Endothelial cell of umbilical vein (primary cell): Measurements from ENCODE around the gene TAOK1. TPM values are rescaled to one million over a fixed set of nuclear protein-coding genes. Genes with fewer than 3 reads are reported as not detected.

ENCODE experiments used
- BruUV-seq: library from RNA; stranded (reverse); fragments of 400-500 nt; replicated peaks from 2 replicates; lab custom pipeline; 2021; lab: Mats Ljungman, UMichigan
- CTCF ChIA-PET: fragments of 300-600, 350-600 bp; sonication (Branson Sonifier 250); formaldehyde crosslinking; loops from one replicate; lab custom pipeline; 2021; ENCODE audit warnings: antibody characterized with exemption, inconsistent platforms; lab: Charles Lee
- POLR2A ChIA-PET: fragments of 300-600, 350-600 bp; sonication (Branson Sonifier 250); formaldehyde crosslinking; loops from one replicate; lab custom pipeline; 2021; ENCODE audit warnings: antibody characterized with exemption, inconsistent platforms; lab: Charles Lee
- DNase-seq: peaks from one replicate; pipeline ENCODE4 v3.0.0-alpha.2; 2011; ENCODE audit warnings: low read depth, low spot score
- FAIRE-seq: peaks from 2 replicates; lab custom pipeline; 2011; peaks lifted over from hg19 to GRCh38; lab: Jason Lieb, UNC
- H2AFZ ChIP-seq: 2 replicates; pipeline ENCODE4 v1.6.0; 2012; ENCODE audit warnings: low read depth, low read length, control low read depth, inconsistent platforms
- H3K27ac ChIP-seq: 2 replicates; pipeline ENCODE4 v1.5.1; 2011; ENCODE audit warnings: low read depth, mild to moderate bottlenecking, control low read depth, low read length, moderate library complexity; ENCODE audit not compliant: insufficient read depth
- H3K27me3 ChIP-seq, 2 experiments: 2 replicates each; pipeline versions ENCODE4 v1.6.0 to v1.6.1; 2011; ENCODE audit warnings: low read length in 2 of 2, mixed read lengths in 1 of 2; ENCODE audit not compliant: control insufficient read depth in 2 of 2, insufficient read depth in 2 of 2
- H3K36me3 ChIP-seq, 2 experiments: 2 replicates in 1 of 2; 3 replicates in 1 of 2; pipeline ENCODE4 v1.5.1; 2011; ENCODE audit warnings: low read length in 2 of 2, mild to moderate bottlenecking in 1 of 2, moderate library complexity in 1 of 2; ENCODE audit not compliant: control insufficient read depth in 2 of 2, insufficient read depth in 2 of 2; ENCODE audit errors: extremely low read depth in 1 of 2
- H3K4me1 ChIP-seq: 3 replicates; pipeline ENCODE4 v1.5.1; 2011; ENCODE audit warnings: mild to moderate bottlenecking, low read length; ENCODE audit not compliant: control insufficient read depth, insufficient read depth; ENCODE audit errors: extremely low read depth
- H3K4me2 ChIP-seq: 2 replicates; pipeline ENCODE4 v1.6.1; 2011; ENCODE audit warnings: low read length, control low read depth, mixed read lengths; ENCODE audit not compliant: insufficient read depth
- H3K4me3 ChIP-seq, 3 experiments: fragments of 200-600 bp in 1 of 3; sonication (generic), shearing (Covaris generic) in 1 of 3; replicated peaks in 1 of 3; 2 replicates each; pipeline ENCODE4 v1.5.1; 2011 to 2016; ENCODE audit warnings: control low read depth in 3 of 3, low read length in 3 of 3, mild to moderate bottlenecking in 2 of 3, inconsistent platforms in 1 of 3, low read depth in 1 of 3, moderate library complexity in 1 of 3; ENCODE audit not compliant: insufficient read depth in 1 of 3
- H3K79me2 ChIP-seq: 2 replicates; pipeline ENCODE4 v1.6.0; 2012; ENCODE audit warnings: low read length, inconsistent platforms; ENCODE audit not compliant: control insufficient read depth, insufficient read depth
- H3K9ac ChIP-seq: replicated peaks from 2 replicates; pipeline ENCODE3; 2011; ENCODE audit warnings: low read length, control low read depth; ENCODE audit not compliant: insufficient read depth; ENCODE audit errors: extremely low read depth
- H3K9me1 ChIP-seq: replicated peaks from 3 replicates; pipeline ENCODE4 v1.6.0; 2011; ENCODE audit warnings: mild to moderate bottlenecking, low read length; ENCODE audit not compliant: control insufficient read depth, insufficient read depth; ENCODE audit errors: extremely low read depth
- H3K9me3 ChIP-seq: replicated peaks from 2 replicates; pipeline ENCODE4 v1.5.1; 2012; ENCODE audit warnings: low read length, inconsistent platforms; ENCODE audit not compliant: control insufficient read depth, insufficient read depth
- H4K20me1 ChIP-seq: replicated peaks from 2 replicates; pipeline ENCODE3; 2011; ENCODE audit warnings: mild to moderate bottlenecking, low read length; ENCODE audit not compliant: control insufficient read depth, insufficient read depth; ENCODE audit errors: extremely low read depth
- CTCF ChIP-seq, 2 donors: IDR thresholded peaks; 1 replicate in 1 of 2; 2 replicates in 1 of 2; pipeline ENCODE4 v1.5.1; 2011; ENCODE audit warnings: low read length in 2 of 2, mild to moderate bottlenecking in 2 of 2, moderate library complexity in 2 of 2, control low read depth in 1 of 2, inconsistent platforms in 1 of 2, low read depth in 1 of 2; ENCODE audit not compliant: insufficient read depth in 1 of 2; ENCODE audit errors: extremely low read depth in 1 of 2
- EZH2 ChIP-seq: IDR thresholded peaks from 2 replicates; pipeline ENCODE4 v1.6.1; 2012; ENCODE audit warnings: borderline replicate concordance, low read depth, mild to moderate bottlenecking, moderate library complexity, low read length, inconsistent platforms; ENCODE audit not compliant: severe bottlenecking
- FOS ChIP-seq: IDR thresholded peaks from 2 replicates; pipeline ENCODE4 v1.6.1; 2011; ENCODE audit warnings: mild to moderate bottlenecking, low read length, moderate library complexity, borderline replicate concordance; ENCODE audit not compliant: insufficient read depth
- JUN ChIP-seq: IDR thresholded peaks from 2 replicates; pipeline ENCODE4 v1.6.1; 2011; ENCODE audit warnings: borderline replicate concordance, low read depth; ENCODE audit not compliant: insufficient read length, insufficient read depth
- MYC ChIP-seq: IDR thresholded peaks from one replicate; pipeline ENCODE4 v1.6.1; 2011; ENCODE audit warnings: mild to moderate bottlenecking, low read depth, low read length
- POLR2A ChIP-seq: IDR thresholded peaks from 2 replicates; pipeline ENCODE4 v1.6.1; 2012; ENCODE audit warnings: low read depth, mild to moderate bottlenecking, control low read depth, low read length
- dilution Hi-C: fragments of 300-500 bp; cut with MboI; formaldehyde crosslinking; loops from one replicate; pipeline ENCODE4 v1.15.0; 2019; ENCODE audit warnings: low sequenced_read_pairs; ENCODE audit not compliant: extremely low pct_ligation_motif_present
- intact Hi-C: fragments of 100-400 bp; cut with micrococcal nuclease; formaldehyde crosslinking; loops from one replicate; pipeline ENCODE4 v1.10.0; 2022
- polyA plus RNA-seq, 4 experiments: library from polyadenylated mRNA; depleted of rRNA in 3 of 4; stranded (reverse) in 3 of 4; unstranded in 1 of 4; fragments of >200 nt; gene quantifications; 2 replicates each; pipeline versions ENCODE4 v1.2.1 to v1.2.3, GENCODE V29; 2011 to 2012; ENCODE audit warnings: missing spikeins in 1 of 4
- total RNA-seq: library from RNA; stranded (reverse); gene quantifications from 2 replicates; pipeline ENCODE4 v1.2.3, GENCODE V29; 2021

The TAOK1 gene
- total and polyA plus RNA-seq, 2 donors (not counting 3 experiments of a cell fraction or from before 2014, with no cell fraction given), result 11.0 to 82.2 TPM

- H3K9me3 ChIP-seq, result no peaks in the 10 kb centered on the region
- no peaks in the 10 kb centered on the region for H3K36me3 ChIP-seq
- H3K27me3 ChIP-seq, result no peaks in the 10 kb centered on the region
- no peak overlapping the region for H3K4me3 ChIP-seq
- FAIRE-seq, result no peak
- no peak overlapping the region for H2AFZ ChIP-seq
- H3K79me2 ChIP-seq, result no peaks in the 10 kb centered on the region
- ChIA-PET POLR2A (no interaction called here), CTCF (interaction anchor here (0.8 to 3.6 kb wide), 31 partner anchors 8 to 725 kb away, joined by 3 to 119 read pairs (median 9); partner anchors contain the start of genes ABHD15, ANKRD13B, TAOK1 and TP53I13)
- H4K20me1 ChIP-seq, result no peaks in the 10 kb centered on the region
- no peak overlapping the region for H3K27ac ChIP-seq
- no TSS peak for BruUV-seq
- intact Hi-C loops (no loop called here), dilution Hi-C loops (no loop called here)
- H3K9me1 ChIP-seq, result no peaks in the 10 kb centered on the region
- H3K9ac ChIP-seq, result no peak overlapping the region
- no peak overlapping the region for H3K4me2 ChIP-seq
- H3K4me1 ChIP-seq, result no peaks in the 10 kb centered on the region
- TF ChIP-seq JUN (no peak), MYC (no peak), EZH2 (no peak), POLR2A (no peak), CTCF (IDR thresholded peaks at IDR 0.05; ENCODE audit: extremely low read depth in 1 of 2, insufficient read depth in 1 of 2, low read depth in 1 of 2, low read length in 2 of 2) (no peak), FOS (no peak)
- DNase-seq, result no peak
Observed at GRCh38 chr17:29368926-29369325, 21.2 kb upstream of the TAOK1 start.
